ENCODE results near the gene TTC9B. TPM values are rescaled to one million over a fixed set of nuclear protein-coding genes. Genes with fewer than 3 reads are reported as not detected.

TTC9B gene
- total RNA-seq, 1 experiment from 2014 or later: not detected

GRCh38 chr19:40231544-40232424 is 13.6 kb upstream of the TTC9B start (continued):
- TF ChIP-seq ATF6 (CRISPR knock-in tag; IDR thresholded peaks at IDR 0.05) (no peak), ZBTB43 (CRISPR knock-in tag; IDR thresholded peaks at IDR 0.05) (no peak), SMAD3 (CRISPR knock-in tag; IDR thresholded peaks at IDR 0.05; ENCODE audit: borderline replicate concordance) (no peak), USF1 (CRISPR knock-in tag; IDR thresholded peaks at IDR 0.05) (peak; percentile 94), ZNF671 (CRISPR knock-in tag; IDR thresholded peaks at IDR 0.05) (no peak), ZNF263 (CRISPR knock-in tag; IDR thresholded peaks at IDR 0.05; ENCODE audit: low read depth) (no peak), TP53 (CRISPR knock-in tag; IDR thresholded peaks at IDR 0.05) (no peak)

GRCh38 chr19:40231057-40231456 is 12.9 kb upstream of the TTC9B start:
- Mint-ChIP-seq H3K9me3 (no peaks in the 10 kb centered on the region), H3K27me3 (ENCODE audit: low read depth) (peaks cover 23% of the 10 kb centered on the region), H3K4me1 (peaks cover 36% of the 10 kb centered on the region), H3K4me3 (no peak overlapping the region; the same call in 1 of the 2 replicates), H3K36me3 (no peaks in the 10 kb centered on the region), H3K27ac (peak overlapping the region; percentile 92; the same call in 1 of the 2 replicates)
- ChIA-PET CTCF (interaction anchor here (0.6 to 3.5 kb wide), 7 partner anchors 8 to 306 kb away, joined by 3 to 28 read pairs (median 5); partner anchors contain the start of gene TTC9B), POLR2A (no interaction called here)
- ATAC-seq (no peak), DNase-seq (ENCODE audit: low spot score) (no peak)
- TF ChIP-seq USF2 (CRISPR knock-in tag; IDR thresholded peaks at IDR 0.05): no peak
- TF ChIP-seq ATF6 (CRISPR knock-in tag; IDR thresholded peaks at IDR 0.05): no peak
- TF ChIP-seq FOXJ3 (CRISPR knock-in tag; IDR thresholded peaks at IDR 0.05; ENCODE audit: borderline replicate concordance): no peak
- TF ChIP-seq ATF1 (CRISPR knock-in tag; IDR thresholded peaks at IDR 0.05): no peak
- no peak for TF ChIP-seq SP1 (CRISPR knock-in tag; conservative IDR thresholded peaks at IDR 0.05)
- TF ChIP-seq HMGXB4 (CRISPR knock-in tag; IDR thresholded peaks at IDR 0.05): no peak
- TF ChIP-seq ERG (CRISPR knock-in tag; IDR thresholded peaks at IDR 0.05): no peak
